RWPE1 (cell line): ENCODE measurements around the gene EPC1.

ENCODE experiments used
- CTCF ChIA-PET: fragments of 350-600 bp; sonication (Branson Sonifier 250); formaldehyde crosslinking; extraction: SDS; loops from one replicate; lab custom pipeline; 2021; lab: Yijun Ruan, JAX
- POLR2A ChIA-PET: fragments of 400-600 bp; formaldehyde crosslinking; extraction: SDS; loops from one replicate; lab custom pipeline; 2020; ENCODE audit warnings: antibody characterized with exemption; ENCODE audit not compliant: low non-redundant PET; lab: Yijun Ruan, JAX
- DNase-seq: peaks from one replicate; pipeline ENCODE4 v3.0.0; 2012; ENCODE audit warnings: low spot score
- H3K27ac ChIP-seq: fragments of 450-650 bp; 2 replicates; pipeline ENCODE4 v1.5.1; 2017
- CTCF ChIP-seq: fragments of 450-650 bp; conservative IDR thresholded peaks from 2 replicates; pipeline ENCODE4 v1.5.1; 2017; ENCODE audit warnings: low read depth, mild to moderate bottlenecking

Gene EPC1

GRCh38 chr10:32308027-32308603, 38.8 kb downstream of the EPC1 start:
- H3K27ac ChIP-seq: no peak overlapping the region
- ChIA-PET CTCF (interaction anchor here (0.7 kb wide), 1 partner anchor 105 kb away, joined by 4 read pairs; no protein-coding TSS in a partner anchor), POLR2A (no interaction called here)
- TF ChIP-seq CTCF: no peak
- DNase-seq: no peak

- no peak for DNase-seq
- no peak overlapping the region for H3K27ac ChIP-seq
- ChIA-PET CTCF (interaction anchor here (0.7 kb wide), 1 partner anchor 106 kb away, joined by 4 read pairs; no protein-coding TSS in a partner anchor), POLR2A (no interaction called here)
- TF ChIP-seq CTCF: no peak
Measured at GRCh38 chr10:32307609-32308008, 39.3 kb downstream of the EPC1 start.

- ChIA-PET CTCF (no interaction called here), POLR2A (no interaction called here)
- no peak for DNase-seq
- TF ChIP-seq CTCF: no peak
- H3K27ac ChIP-seq: no peak overlapping the region
Measured at GRCh38 chr10:32299354-32299980, 47.5 kb downstream of the EPC1 start.

- peak overlapping the region; percentile 52 for H3K27ac ChIP-seq
- peak; percentile 70 for DNase-seq
- CTCF ChIA-PET: interaction anchor here (0.7 kb wide), 1 partner anchor 10 kb away, joined by 3 read pairs; no protein-coding TSS in a partner anchor
- no peak for TF ChIP-seq CTCF
- POLR2A ChIA-PET: no interaction called here
Measured at GRCh38 chr10:32298075-32298812, 48.7 kb downstream of the EPC1 start.

GRCh38 chr10:32295027-32295426, 51.9 kb downstream of the EPC1 start:
- DNase-seq: no peak
- H3K27ac ChIP-seq: no peak overlapping the region
- CTCF ChIA-PET: no interaction called here
- POLR2A ChIA-PET: no interaction called here
- no peak for TF ChIP-seq CTCF

- CTCF ChIA-PET: interaction anchor here (0.6 kb wide), 1 partner anchor 76 kb away, joined by 3 read pairs; no protein-coding TSS in a partner anchor
- DNase-seq: no peak
- H3K27ac ChIP-seq: no peak overlapping the region
- POLR2A ChIA-PET: no interaction called here
- no peak for TF ChIP-seq CTCF
Measured at GRCh38 chr10:32293581-32293980, 53.4 kb downstream of the EPC1 start.
